ENCODE data around the gene NDUFB10.

GRCh38 chr16:1914988-1915387, 44.4 kb upstream of the NDUFB10 start:
- no peak for TF ChIP-seq CTCF (IDR thresholded peaks at IDR 0.05; ENCODE audit: low read depth, low read length, poor library complexity, severe bottlenecking)
- TF ChIP-seq EZH2phosphoT487 (IDR thresholded peaks at IDR 0.05; ENCODE audit: borderline replicate concordance, low read length), result no peak
